Measurements from ENCODE around the gene ZNF354B.

- TF ChIP-seq EZH2 (IDR thresholded peaks at IDR 0.05; ENCODE audit: insufficient read depth, poor library complexity, severe bottlenecking) = no peak
- no peak for TF ChIP-seq EZH2phosphoT487 (IDR thresholded peaks at IDR 0.05; ENCODE audit: insufficient read depth, low read depth)
These were observed 9.8 kb downstream of the ZNF354B start for GRCh38 chr5:178869577-178869976.
